Measurements from ENCODE around the gene LKAAEAR1. TPM values are rescaled to one million over a fixed set of nuclear protein-coding genes. Genes with fewer than 3 reads are reported as not detected.

Gene LKAAEAR1
- total RNA-seq, 1 donor from 2014 or later = not detected

- ATAC-seq (no peak), DNase-seq (ENCODE audit: low spot score) (peak; percentile 41)
Measured at GRCh38 chr20:64111841-64112641, 27.8 kb upstream of the LKAAEAR1 start.

- DNase-seq (ENCODE audit: low spot score) (peak; percentile 45), ATAC-seq (peak; percentile 65)
Measured at GRCh38 chr20:64110411-64111068, 26.3 kb upstream of the LKAAEAR1 start.

- ATAC-seq = no peak
- DNase-seq (ENCODE audit: low spot score) = peak; percentile 40
Measured at GRCh38 chr20:64109831-64110391, 25.7 kb upstream of the LKAAEAR1 start.

GRCh38 chr20:64108731-64109681 lies 24.8 kb upstream of the LKAAEAR1 start:
- no peak for ATAC-seq
- peak; percentile 41 for DNase-seq (ENCODE audit: low spot score)

GRCh38 chr20:64107736-64108457 lies 23.7 kb upstream of the LKAAEAR1 start:
- DNase-seq (ENCODE audit: low spot score) = peak; percentile 31
- ATAC-seq = no peak

GRCh38 chr20:64106981-64107735 lies 23.0 kb upstream of the LKAAEAR1 start, which contains the start of gene NPBWR2:
NPBWR2 (minus strand) TSS chr20:64107565; CDS start chr20:64106831, 734 bp downstream.
- ATAC-seq = no peak
- no peak for DNase-seq (ENCODE audit: low spot score)

GRCh38 chr20:64106435-64106961 lies 22.3 kb upstream of the LKAAEAR1 start:
- ATAC-seq (no peak), DNase-seq (ENCODE audit: low spot score) (no peak)

GRCh38 chr20:64105846-64106434 lies 21.7 kb upstream of the LKAAEAR1 start:
- ATAC-seq (no peak), DNase-seq (ENCODE audit: low spot score) (no peak)

- DNase-seq (ENCODE audit: low spot score) (peak; percentile 43), ATAC-seq (no peak)
Measured at GRCh38 chr20:64104667-64105451, 20.7 kb upstream of the LKAAEAR1 start.

GRCh38 chr20:64103871-64104666 lies 19.9 kb upstream of the LKAAEAR1 start:
- ATAC-seq (no peak), DNase-seq (ENCODE audit: low spot score) (peak; percentile 40)

- DNase-seq (ENCODE audit: low spot score) (no peak), ATAC-seq (no peak)
Measured at GRCh38 chr20:64102647-64103354, 18.6 kb upstream of the LKAAEAR1 start.

- peak; percentile 70 for ATAC-seq
Measured at GRCh38 chr20:64101731-64102621, 17.8 kb upstream of the LKAAEAR1 start.

GRCh38 chr20:64100946-64101688 lies 16.9 kb upstream of the LKAAEAR1 start:
- no peak for ATAC-seq
- DNase-seq (ENCODE audit: low spot score) = no peak

More at GRCh38 chr20:64101731-64102621, 17.8 kb upstream of the LKAAEAR1 start:
- DNase-seq (ENCODE audit: low spot score) = no peak

GRCh38 chr20:64100566-64100888 lies 16.3 kb upstream of the LKAAEAR1 start:
- ATAC-seq (no peak), DNase-seq (ENCODE audit: low spot score) (no peak)

Measured in left lobe of liver (tissue), 2 donors.